GM08714 (cell line): ENCODE data around the gene SLC52A3.

Source experiments
- H3K4me3 ChIP-seq: fragments of 200-500 bp; sonication (Bioruptor generic); 2 replicates; pipeline ENCODE4 v1.5.1; 2014; ENCODE audit warnings: mild to moderate bottlenecking, low read length, inconsistent platforms
- ZNF274 ChIP-seq: IDR thresholded peaks from 2 replicates; pipeline ENCODE4 v1.6.1; 2012; ENCODE audit warnings: mild to moderate bottlenecking, low read depth, low read length

Gene SLC52A3

GRCh38 chr20:775679-776135, 7.4 kb upstream of the SLC52A3 start:
- H3K4me3 ChIP-seq, result no peak overlapping the region
- no peak for TF ChIP-seq ZNF274

- H3K4me3 ChIP-seq, result no peak overlapping the region
- no peak for TF ChIP-seq ZNF274
Observed at GRCh38 chr20:774660-775057, 6.4 kb upstream of the SLC52A3 start.

- no peak overlapping the region for H3K4me3 ChIP-seq
- TF ChIP-seq ZNF274, result no peak
Observed at GRCh38 chr20:774016-774659, 5.8 kb upstream of the SLC52A3 start.

- H3K4me3 ChIP-seq, result no peak overlapping the region
- no peak for TF ChIP-seq ZNF274
Observed at GRCh38 chr20:772806-773205, 4.5 kb upstream of the SLC52A3 start.

GRCh38 chr20:771741-772464, 3.6 kb upstream of the SLC52A3 start:
- no peak for TF ChIP-seq ZNF274
- no peak overlapping the region for H3K4me3 ChIP-seq

- no peak overlapping the region for H3K4me3 ChIP-seq
- TF ChIP-seq ZNF274, result no peak
Observed at GRCh38 chr20:770691-771090, 2.4 kb upstream of the SLC52A3 start.

GRCh38 chr20:766906-767305, 1.4 kb downstream of the SLC52A3 start:
- no peak overlapping the region for H3K4me3 ChIP-seq
- TF ChIP-seq ZNF274, result no peak

GRCh38 chr20:764255-764654, 4.0 kb downstream of the SLC52A3 start:
- no peak for TF ChIP-seq ZNF274
- H3K4me3 ChIP-seq, result no peak overlapping the region

- TF ChIP-seq ZNF274, result no peak
- H3K4me3 ChIP-seq, result no peak overlapping the region
Observed at GRCh38 chr20:761418-762381, 6.6 kb downstream of the SLC52A3 start.

GRCh38 chr20:760751-761417, 7.4 kb downstream of the SLC52A3 start:
- TF ChIP-seq ZNF274, result no peak
- no peak overlapping the region for H3K4me3 ChIP-seq

GRCh38 chr20:757506-757905, 10.8 kb downstream of the SLC52A3 start:
- TF ChIP-seq ZNF274, result no peak
- H3K4me3 ChIP-seq, result no peak overlapping the region

GRCh38 chr20:755941-756340, 12.4 kb downstream of the SLC52A3 start:
- TF ChIP-seq ZNF274, result no peak
- no peak overlapping the region for H3K4me3 ChIP-seq

- no peak for TF ChIP-seq ZNF274
- H3K4me3 ChIP-seq, result no peak overlapping the region
Observed at GRCh38 chr20:754904-755303, 13.4 kb downstream of the SLC52A3 start.
